Measurements from ENCODE around the gene LRP2BP.
"Not testable (repeated sequence)": the region's sequence is repeated elsewhere in the genome, so short reads cannot be mapped to it uniquely, and the experiment has no call there.

The LRP2BP gene

GRCh38 chr4:185395956-185396723 is 416 bp upstream of the LRP2BP start:
- peak; percentile 95 for DNase-seq (ENCODE audit: low read depth)

- DNase-seq (ENCODE audit: low read depth): no peak
Measured at GRCh38 chr4:185394568-185395237, 1.0 kb downstream of the LRP2BP start.

- DNase-seq (ENCODE audit: low read depth): no peak
Measured at GRCh38 chr4:185392156-185392555, 3.6 kb downstream of the LRP2BP start.

- no peak for DNase-seq (ENCODE audit: low read depth)
Measured at GRCh38 chr4:185390941-185391340, 4.8 kb downstream of the LRP2BP start.

GRCh38 chr4:185387957-185388356 is 7.8 kb downstream of the LRP2BP start:
- no peak for DNase-seq (ENCODE audit: low read depth)

GRCh38 chr4:185384930-185385331 is 10.8 kb downstream of the LRP2BP start:
- no peak for DNase-seq (ENCODE audit: low read depth)

- DNase-seq (ENCODE audit: low read depth): no peak
Measured at GRCh38 chr4:185384061-185384460, 11.7 kb downstream of the LRP2BP start.

- no peak for DNase-seq (ENCODE audit: low read depth)
Measured at GRCh38 chr4:185383451-185383850, 12.3 kb downstream of the LRP2BP start.

- DNase-seq (ENCODE audit: low read depth): no peak
Measured at GRCh38 chr4:185382754-185383153, 13.0 kb downstream of the LRP2BP start.

- no peak for DNase-seq (ENCODE audit: low read depth)
Measured at GRCh38 chr4:185381288-185382196, 14.2 kb downstream of the LRP2BP start.

- no peak for DNase-seq (ENCODE audit: low read depth)
Measured at GRCh38 chr4:185380320-185380719, 15.4 kb downstream of the LRP2BP start.

GRCh38 chr4:185379326-185380295 is 16.1 kb downstream of the LRP2BP start:
- DNase-seq (ENCODE audit: low read depth): no peak

- DNase-seq (ENCODE audit: low read depth): no peak
Measured at GRCh38 chr4:185378264-185378663, 17.5 kb downstream of the LRP2BP start.

GRCh38 chr4:185374573-185374972 is 21.2 kb downstream of the LRP2BP start:
- no peak for DNase-seq (ENCODE audit: low read depth)

GRCh38 chr4:185374027-185374426 is 21.7 kb downstream of the LRP2BP start:
- DNase-seq (ENCODE audit: low read depth): no peak

- DNase-seq (ENCODE audit: low read depth): no peak
Measured at GRCh38 chr4:185371702-185372101, 24.0 kb downstream of the LRP2BP start.

- DNase-seq (ENCODE audit: low read depth): no peak
Measured at GRCh38 chr4:185370268-185370949, 25.3 kb downstream of the LRP2BP start.

- no peak for DNase-seq (ENCODE audit: low read depth)
Measured at GRCh38 chr4:185369731-185370130, 26.0 kb downstream of the LRP2BP start.

- DNase-seq (ENCODE audit: low read depth): no peak
Measured at GRCh38 chr4:185364886-185365285, 30.8 kb downstream of the LRP2BP start.

- DNase-seq (ENCODE audit: low read depth): no peak
Measured at GRCh38 chr4:185363251-185363650, 32.5 kb downstream of the LRP2BP start.

GRCh38 chr4:185362570-185362969 is 33.2 kb downstream of the LRP2BP start:
- not testable (repeated sequence) for DNase-seq (ENCODE audit: low read depth)
